WTC11 (cell line): ENCODE results near the gene GP9. TPM values are rescaled to one million over a fixed set of nuclear protein-coding genes. Genes with fewer than 3 reads are reported as not detected.
A peak's percentile ranks its signal among the peaks of the same experiment; 100 is the strongest.

Experiments
- ATAC-seq: fragments of 200-7000 bp; cut with Tn5 transposase; 2 replicates; pipeline ENCODE4 v1.10.0; 2021; ENCODE audit warnings: mild to moderate bottlenecking, moderate library complexity
- CTCF ChIA-PET: fragments of 300-600 bp; sonication (Branson Sonifier 250); formaldehyde crosslinking; loops from one replicate; lab custom pipeline; 2021; ENCODE audit warnings: antibody characterized with exemption; lab: Charles Lee
- POLR2A ChIA-PET: fragments of 350-600 bp; sonication (Branson Sonifier 250); formaldehyde crosslinking; loops from one replicate; lab custom pipeline; 2021; ENCODE audit warnings: antibody characterized with exemption; lab: Charles Lee
- DNase-seq: peaks from one replicate; pipeline ENCODE4 v3.0.0; 2021; ENCODE audit warnings: low spot score
- H3K27ac Mint-ChIP-seq: 2 replicates; pipeline ENCODE4 v1.8.0; 2021; ENCODE audit warnings: mixed read lengths
- H3K27me3 Mint-ChIP-seq: 2 replicates; pipeline ENCODE4 v1.8.0; 2021; ENCODE audit warnings: low read depth, mild to moderate bottlenecking, moderate library complexity, mixed read lengths
- H3K36me3 Mint-ChIP-seq: 2 replicates; pipeline ENCODE4 v1.8.0; 2021; ENCODE audit warnings: mixed read lengths
- H3K4me1 Mint-ChIP-seq: 2 replicates; pipeline ENCODE4 v1.8.0; 2022; ENCODE audit warnings: mixed read lengths
- H3K4me3 Mint-ChIP-seq: 2 replicates; pipeline ENCODE4 v1.8.0; 2021; ENCODE audit warnings: mild to moderate bottlenecking, moderate library complexity, mixed read lengths
- H3K9me3 Mint-ChIP-seq: 2 replicates; pipeline ENCODE4 v1.8.0; 2021; ENCODE audit warnings: mixed read lengths
- E2F1 ChIP-seq: sonication (generic); formaldehyde crosslinking; IDR thresholded peaks from 2 replicates; pipeline ENCODE4 v1.8.0; 2022; ENCODE audit warnings: mild to moderate bottlenecking, missing genetic modification reagents
- ELF4 ChIP-seq: sonication (generic); formaldehyde crosslinking; IDR thresholded peaks from 2 replicates; pipeline ENCODE4 v1.8.1; 2022; ENCODE audit warnings: low read depth, mild to moderate bottlenecking, moderate library complexity, missing genetic modification reagents
- ESRRA ChIP-seq: sonication (generic); formaldehyde crosslinking; IDR thresholded peaks from 2 replicates; pipeline ENCODE4 v1.8.1; 2022; ENCODE audit warnings: mild to moderate bottlenecking, missing genetic modification reagents, borderline replicate concordance
- ETV6 ChIP-seq: sonication (generic); formaldehyde crosslinking; IDR thresholded peaks from 2 replicates; pipeline ENCODE4 v1.8.1; 2022; ENCODE audit warnings: mild to moderate bottlenecking, missing genetic modification reagents
- FOXP4 ChIP-seq: sonication (generic); formaldehyde crosslinking; IDR thresholded peaks from 2 replicates; pipeline ENCODE4 v1.8.0; 2022; ENCODE audit warnings: mild to moderate bottlenecking, missing genetic modification reagents
- GTF2I ChIP-seq: fragments of 250-450 bp; sonication (Bioruptor Pico); conservative IDR thresholded peaks from 2 replicates; pipeline ENCODE4 v1.4.0; 2021; ENCODE audit warnings: mild to moderate bottlenecking
- MYBL2 ChIP-seq: sonication (generic); formaldehyde crosslinking; IDR thresholded peaks from 2 replicates; pipeline ENCODE4 v1.8.1; 2023; ENCODE audit warnings: mild to moderate bottlenecking, moderate library complexity, missing genetic modification reagents
- PRRX2 ChIP-seq: fragments of 250-450 bp; sonication (Bioruptor Pico); IDR thresholded peaks from 2 replicates; pipeline ENCODE4 v1.8.0; 2021; ENCODE audit warnings: mild to moderate bottlenecking
- RELA ChIP-seq: sonication (generic); formaldehyde crosslinking; IDR thresholded peaks from 2 replicates; pipeline ENCODE4 v1.8.1; 2022; ENCODE audit warnings: missing genetic modification reagents, mild to moderate bottlenecking, borderline replicate concordance
- SMAD4 ChIP-seq: sonication (generic); formaldehyde crosslinking; IDR thresholded peaks from 2 replicates; pipeline ENCODE4 v1.8.0; 2022; ENCODE audit warnings: mild to moderate bottlenecking, missing genetic modification reagents
- TCF7 ChIP-seq: sonication (generic); formaldehyde crosslinking; IDR thresholded peaks from 2 replicates; pipeline ENCODE4 v1.8.0; 2022; ENCODE audit warnings: mild to moderate bottlenecking, low read depth, missing genetic modification reagents, moderate library complexity
- ZBTB21 ChIP-seq: sonication (generic); formaldehyde crosslinking; IDR thresholded peaks from 2 replicates; pipeline ENCODE4 v1.8.1; 2023; ENCODE audit warnings: mild to moderate bottlenecking, missing genetic modification reagents, borderline replicate concordance
- ZBTB43 ChIP-seq: sonication (generic); formaldehyde crosslinking; IDR thresholded peaks from 2 replicates; pipeline ENCODE4 v1.8.1; 2023; ENCODE audit warnings: mild to moderate bottlenecking, missing genetic modification reagents
- ZNF138 ChIP-seq: sonication (generic); formaldehyde crosslinking; conservative IDR thresholded peaks from 2 replicates; pipeline ENCODE4 v1.8.1; 2022; ENCODE audit warnings: mild to moderate bottlenecking, moderate library complexity, missing genetic modification reagents
- ZNF219 ChIP-seq: sonication (generic); formaldehyde crosslinking; IDR thresholded peaks from 2 replicates; pipeline ENCODE4 v1.8.0; 2023; ENCODE audit warnings: missing genetic modification reagents, mild to moderate bottlenecking, borderline replicate concordance
- ZNF317 ChIP-seq: sonication (generic); formaldehyde crosslinking; IDR thresholded peaks from 2 replicates; pipeline ENCODE4 v1.8.1; 2023; ENCODE audit warnings: low read depth, mild to moderate bottlenecking, moderate library complexity, missing genetic modification reagents, borderline replicate concordance
- ZSCAN18 ChIP-seq: fragments of 250-450 bp; sonication (Bioruptor Pico); IDR thresholded peaks from 2 replicates; pipeline ENCODE4 v2.1.2; 2022; ENCODE audit warnings: mild to moderate bottlenecking, moderate library complexity
- total RNA-seq: library from RNA; stranded (reverse); gene quantifications from 3 replicates; pipeline ENCODE4 v1.2.3, GENCODE V29; 2021
- TF ChIP-seq, protein P1 (sequence below): fragments of 250-450 bp; sonication (Bioruptor Pico); conservative IDR thresholded peaks from 2 replicates; pipeline ENCODE4 v1.9.0; 2021; ENCODE audit warnings: mild to moderate bottlenecking
- TF ChIP-seq, protein P2 (sequence below): sonication (generic); formaldehyde crosslinking; IDR thresholded peaks from 2 replicates; pipeline ENCODE4 v1.8.1; 2023; ENCODE audit warnings: mild to moderate bottlenecking, missing genetic modification reagents, borderline replicate concordance

The GP9 gene
- total RNA-seq, 1 experiment from 2014 or later, result not detected

DNA sequence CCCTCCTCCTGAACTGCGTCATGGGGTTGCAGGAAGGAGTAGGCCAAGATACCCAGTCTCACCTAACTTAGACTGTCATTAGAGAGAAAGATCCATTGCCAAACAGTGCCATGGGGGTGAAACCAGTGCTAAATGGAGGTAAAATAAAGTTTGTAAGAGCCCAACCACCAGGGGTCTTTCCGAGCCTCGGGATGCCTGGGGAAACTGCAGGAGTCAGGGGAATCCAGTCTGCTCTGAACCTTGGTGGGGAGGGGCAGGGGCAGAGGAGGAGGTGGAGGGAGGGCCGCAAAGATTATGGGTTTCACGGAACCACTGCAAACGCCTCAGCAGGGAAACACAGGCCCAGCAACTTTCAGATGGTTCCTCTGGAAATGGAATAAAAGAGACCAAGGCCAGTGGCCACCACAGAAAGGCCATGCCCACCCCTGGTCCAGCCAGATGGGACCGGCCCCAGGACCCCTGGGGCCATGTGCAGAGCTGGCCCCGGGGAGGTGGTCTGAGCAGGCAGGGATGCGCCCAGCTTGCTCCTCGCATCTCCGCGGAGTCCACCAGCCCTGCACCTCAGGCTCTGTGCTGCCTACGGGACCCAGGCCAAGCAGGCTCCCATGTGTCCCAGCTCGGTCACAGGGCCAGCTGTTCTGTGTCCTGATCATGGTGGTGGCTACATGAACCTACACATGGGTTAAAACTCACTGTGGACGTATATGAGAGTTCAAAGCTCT lies 19.8 kb upstream of the GP9 start:
- no peak overlapping the region for H3K4me3 Mint-ChIP-seq
- no peak overlapping the region for H3K27ac Mint-ChIP-seq
- peaks cover 30% of the 10 kb centered on the region for H3K27me3 Mint-ChIP-seq
- H3K36me3 Mint-ChIP-seq, result no peaks in the 10 kb centered on the region
- no peak for DNase-seq
- H3K9me3 Mint-ChIP-seq, result peaks cover 5% of the 10 kb centered on the region; the same call in 1 of the 2 replicates
- CTCF ChIA-PET, result interaction anchor here (1.2 to 2.6 kb wide), 3 partner anchors 12 to 71 kb away, joined by 3 to 16 read pairs (median 4); partner anchors contain the start of gene CFAP92
- peaks cover 20% of the 10 kb centered on the region for H3K4me1 Mint-ChIP-seq
- TF ChIP-seq TCF7 (CRISPR knock-in tag), result no peak
- TF ChIP-seq ELF4 (CRISPR knock-in tag), result no peak
- TF ChIP-seq, protein P1, sequence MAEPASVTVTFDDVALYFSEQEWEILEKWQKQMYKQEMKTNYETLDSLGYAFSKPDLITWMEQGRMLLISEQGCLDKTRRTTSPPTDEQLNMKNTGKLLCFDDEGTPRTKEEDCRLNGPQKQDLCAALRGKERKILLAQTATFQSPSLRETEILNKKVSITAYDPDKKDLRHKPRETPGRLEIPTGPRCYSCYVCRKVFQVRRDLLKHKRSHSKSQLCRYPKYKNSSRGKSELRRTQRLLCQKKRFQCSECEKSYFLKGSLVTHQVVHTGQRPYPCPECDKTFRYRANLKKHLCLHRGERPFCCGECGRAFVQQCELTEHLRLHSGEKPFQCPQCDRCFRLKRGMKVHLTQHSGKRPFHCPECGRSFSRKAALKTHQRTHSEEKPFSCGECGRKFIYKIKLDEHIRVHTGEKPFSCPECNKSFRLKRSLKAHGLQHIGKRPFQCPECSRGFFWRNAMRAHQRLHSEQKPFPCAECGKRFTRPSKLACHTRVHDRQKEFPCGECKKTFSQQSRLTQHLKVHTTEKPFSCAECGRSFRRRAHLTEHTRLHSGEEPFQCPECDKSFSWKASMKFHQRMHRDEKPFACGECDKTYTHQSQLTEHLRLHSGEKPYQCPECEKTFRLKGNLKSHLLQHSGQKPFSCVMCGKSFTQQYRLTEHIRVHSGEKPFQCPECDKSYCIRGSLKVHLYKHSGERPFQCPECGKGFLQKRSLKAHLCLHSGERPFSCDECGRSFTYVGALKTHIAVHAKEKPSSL, result no peak
- TF ChIP-seq ZNF138 (CRISPR knock-in tag), result no peak
- no peak for TF ChIP-seq ETV6 (CRISPR knock-in tag)
- TF ChIP-seq SMAD4 (CRISPR knock-in tag), result no peak
- TF ChIP-seq MYBL2 (CRISPR knock-in tag), result no peak
- TF ChIP-seq RELA (CRISPR knock-in tag), result no peak
- no peak for TF ChIP-seq ZSCAN18 (CRISPR knock-in tag)
- no peak for TF ChIP-seq FOXP4 (CRISPR knock-in tag)
- TF ChIP-seq ESRRA (CRISPR knock-in tag), result no peak
- TF ChIP-seq E2F1 (CRISPR knock-in tag), result no peak
- TF ChIP-seq PRRX2, result no peak
- TF ChIP-seq ZNF317 (CRISPR knock-in tag), result no peak
- TF ChIP-seq ZBTB43 (CRISPR knock-in tag), result no peak
- no peak for TF ChIP-seq ZBTB21 (CRISPR knock-in tag)
- TF ChIP-seq, protein P2, sequence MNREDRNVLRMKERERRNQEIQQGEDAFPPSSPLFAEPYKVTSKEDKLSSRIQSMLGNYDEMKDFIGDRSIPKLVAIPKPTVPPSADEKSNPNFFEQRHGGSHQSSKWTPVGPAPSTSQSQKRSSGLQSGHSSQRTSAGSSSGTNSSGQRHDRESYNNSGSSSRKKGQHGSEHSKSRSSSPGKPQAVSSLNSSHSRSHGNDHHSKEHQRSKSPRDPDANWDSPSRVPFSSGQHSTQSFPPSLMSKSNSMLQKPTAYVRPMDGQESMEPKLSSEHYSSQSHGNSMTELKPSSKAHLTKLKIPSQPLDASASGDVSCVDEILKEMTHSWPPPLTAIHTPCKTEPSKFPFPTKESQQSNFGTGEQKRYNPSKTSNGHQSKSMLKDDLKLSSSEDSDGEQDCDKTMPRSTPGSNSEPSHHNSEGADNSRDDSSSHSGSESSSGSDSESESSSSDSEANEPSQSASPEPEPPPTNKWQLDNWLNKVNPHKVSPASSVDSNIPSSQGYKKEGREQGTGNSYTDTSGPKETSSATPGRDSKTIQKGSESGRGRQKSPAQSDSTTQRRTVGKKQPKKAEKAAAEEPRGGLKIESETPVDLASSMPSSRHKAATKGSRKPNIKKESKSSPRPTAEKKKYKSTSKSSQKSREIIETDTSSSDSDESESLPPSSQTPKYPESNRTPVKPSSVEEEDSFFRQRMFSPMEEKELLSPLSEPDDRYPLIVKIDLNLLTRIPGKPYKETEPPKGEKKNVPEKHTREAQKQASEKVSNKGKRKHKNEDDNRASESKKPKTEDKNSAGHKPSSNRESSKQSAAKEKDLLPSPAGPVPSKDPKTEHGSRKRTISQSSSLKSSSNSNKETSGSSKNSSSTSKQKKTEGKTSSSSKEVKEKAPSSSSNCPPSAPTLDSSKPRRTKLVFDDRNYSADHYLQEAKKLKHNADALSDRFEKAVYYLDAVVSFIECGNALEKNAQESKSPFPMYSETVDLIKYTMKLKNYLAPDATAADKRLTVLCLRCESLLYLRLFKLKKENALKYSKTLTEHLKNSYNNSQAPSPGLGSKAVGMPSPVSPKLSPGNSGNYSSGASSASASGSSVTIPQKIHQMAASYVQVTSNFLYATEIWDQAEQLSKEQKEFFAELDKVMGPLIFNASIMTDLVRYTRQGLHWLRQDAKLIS (CRISPR knock-in tag), result no peak
- TF ChIP-seq GTF2I (CRISPR knock-in tag), result no peak
- no peak for TF ChIP-seq ZNF219 (CRISPR knock-in tag)
- POLR2A ChIA-PET, result no interaction called here
- ATAC-seq, result peak; percentile 59
